Endothelial cell of umbilical vein (primary cell): ENCODE data around the gene CPA4. TPM values are rescaled to one million over a fixed set of nuclear protein-coding genes. Genes with fewer than 3 reads are reported as not detected.
A peak's percentile ranks its signal among the peaks of the same experiment; 100 is the strongest.

ENCODE experiments used
- BruUV-seq: library from RNA; stranded (reverse); fragments of 400-500 nt; replicated peaks from 2 replicates; lab custom pipeline; 2021; lab: Mats Ljungman, UMichigan
- CTCF ChIA-PET: fragments of 300-600, 350-600 bp; sonication (Branson Sonifier 250); formaldehyde crosslinking; loops from one replicate; lab custom pipeline; 2021; ENCODE audit warnings: antibody characterized with exemption, inconsistent platforms; lab: Charles Lee
- POLR2A ChIA-PET: fragments of 300-600, 350-600 bp; sonication (Branson Sonifier 250); formaldehyde crosslinking; loops from one replicate; lab custom pipeline; 2021; ENCODE audit warnings: antibody characterized with exemption, inconsistent platforms; lab: Charles Lee
- DNase-seq: peaks from one replicate; pipeline ENCODE4 v3.0.0-alpha.2; 2011; ENCODE audit warnings: low read depth, low spot score
- FAIRE-seq: peaks from 2 replicates; lab custom pipeline; 2011; peaks lifted over from hg19 to GRCh38; lab: Jason Lieb, UNC
- H2AFZ ChIP-seq: 2 replicates; pipeline ENCODE4 v1.6.0; 2012; ENCODE audit warnings: low read depth, low read length, control low read depth, inconsistent platforms
- H3K27ac ChIP-seq: 2 replicates; pipeline ENCODE4 v1.5.1; 2011; ENCODE audit warnings: low read depth, mild to moderate bottlenecking, control low read depth, low read length, moderate library complexity; ENCODE audit not compliant: insufficient read depth
- H3K27me3 ChIP-seq, 2 experiments: 2 replicates each; pipeline versions ENCODE4 v1.6.0 to v1.6.1; 2011; ENCODE audit warnings: low read length in 2 of 2, mixed read lengths in 1 of 2; ENCODE audit not compliant: control insufficient read depth in 2 of 2, insufficient read depth in 2 of 2
- H3K36me3 ChIP-seq, 2 experiments: 2 replicates in 1 of 2; 3 replicates in 1 of 2; pipeline ENCODE4 v1.5.1; 2011; ENCODE audit warnings: low read length in 2 of 2, mild to moderate bottlenecking in 1 of 2, moderate library complexity in 1 of 2; ENCODE audit not compliant: control insufficient read depth in 2 of 2, insufficient read depth in 2 of 2; ENCODE audit errors: extremely low read depth in 1 of 2
- H3K4me1 ChIP-seq: 3 replicates; pipeline ENCODE4 v1.5.1; 2011; ENCODE audit warnings: mild to moderate bottlenecking, low read length; ENCODE audit not compliant: control insufficient read depth, insufficient read depth; ENCODE audit errors: extremely low read depth
- H3K4me2 ChIP-seq: 2 replicates; pipeline ENCODE4 v1.6.1; 2011; ENCODE audit warnings: low read length, control low read depth, mixed read lengths; ENCODE audit not compliant: insufficient read depth
- H3K4me3 ChIP-seq, 3 experiments: fragments of 200-600 bp in 1 of 3; sonication (generic), shearing (Covaris generic) in 1 of 3; replicated peaks in 1 of 3; 2 replicates each; pipeline ENCODE4 v1.5.1; 2011 to 2016; ENCODE audit warnings: control low read depth in 3 of 3, low read length in 3 of 3, mild to moderate bottlenecking in 2 of 3, inconsistent platforms in 1 of 3, low read depth in 1 of 3, moderate library complexity in 1 of 3; ENCODE audit not compliant: insufficient read depth in 1 of 3
- H3K79me2 ChIP-seq: 2 replicates; pipeline ENCODE4 v1.6.0; 2012; ENCODE audit warnings: low read length, inconsistent platforms; ENCODE audit not compliant: control insufficient read depth, insufficient read depth
- H3K9ac ChIP-seq: replicated peaks from 2 replicates; pipeline ENCODE3; 2011; ENCODE audit warnings: low read length, control low read depth; ENCODE audit not compliant: insufficient read depth; ENCODE audit errors: extremely low read depth
- H3K9me1 ChIP-seq: replicated peaks from 3 replicates; pipeline ENCODE4 v1.6.0; 2011; ENCODE audit warnings: mild to moderate bottlenecking, low read length; ENCODE audit not compliant: control insufficient read depth, insufficient read depth; ENCODE audit errors: extremely low read depth
- H3K9me3 ChIP-seq: replicated peaks from 2 replicates; pipeline ENCODE4 v1.5.1; 2012; ENCODE audit warnings: low read length, inconsistent platforms; ENCODE audit not compliant: control insufficient read depth, insufficient read depth
- H4K20me1 ChIP-seq: replicated peaks from 2 replicates; pipeline ENCODE3; 2011; ENCODE audit warnings: mild to moderate bottlenecking, low read length; ENCODE audit not compliant: control insufficient read depth, insufficient read depth; ENCODE audit errors: extremely low read depth
- GATA2 ChIP-seq: IDR thresholded peaks from 2 replicates; pipeline ENCODE4 v1.7.0; 2011; ENCODE audit warnings: low read depth, mild to moderate bottlenecking, moderate library complexity, mixed read lengths, low read length; ENCODE audit not compliant: insufficient read length, insufficient read depth
- JUN ChIP-seq: IDR thresholded peaks from 2 replicates; pipeline ENCODE4 v1.6.1; 2011; ENCODE audit warnings: borderline replicate concordance, low read depth; ENCODE audit not compliant: insufficient read length, insufficient read depth
- MYC ChIP-seq: IDR thresholded peaks from one replicate; pipeline ENCODE4 v1.6.1; 2011; ENCODE audit warnings: mild to moderate bottlenecking, low read depth, low read length
- POLR2A ChIP-seq: IDR thresholded peaks from 2 replicates; pipeline ENCODE4 v1.6.1; 2012; ENCODE audit warnings: low read depth, mild to moderate bottlenecking, control low read depth, low read length
- dilution Hi-C: fragments of 300-500 bp; cut with MboI; formaldehyde crosslinking; loops from one replicate; pipeline ENCODE4 v1.15.0; 2019; ENCODE audit warnings: low sequenced_read_pairs; ENCODE audit not compliant: extremely low pct_ligation_motif_present
- intact Hi-C: fragments of 100-400 bp; cut with micrococcal nuclease; formaldehyde crosslinking; loops from one replicate; pipeline ENCODE4 v1.10.0; 2022
- polyA plus RNA-seq, 4 experiments: library from polyadenylated mRNA; depleted of rRNA in 3 of 4; stranded (reverse) in 3 of 4; unstranded in 1 of 4; fragments of >200 nt; gene quantifications; 2 replicates each; pipeline versions ENCODE4 v1.2.1 to v1.2.3, GENCODE V29; 2011 to 2012; ENCODE audit warnings: missing spikeins in 1 of 4
- total RNA-seq: library from RNA; stranded (reverse); gene quantifications from 2 replicates; pipeline ENCODE4 v1.2.3, GENCODE V29; 2021
- TF ChIP-seq, protein P1 (sequence below): IDR thresholded peaks from 2 replicates; pipeline ENCODE4 v1.6.1; 2011; ENCODE audit not compliant: insufficient read depth, insufficient read length

CPA4 gene
- total and polyA plus RNA-seq, 2 donors (not counting 3 experiments of a cell fraction or from before 2014, with no cell fraction given) = 0.36 TPM; not detected in 1

DNA sequence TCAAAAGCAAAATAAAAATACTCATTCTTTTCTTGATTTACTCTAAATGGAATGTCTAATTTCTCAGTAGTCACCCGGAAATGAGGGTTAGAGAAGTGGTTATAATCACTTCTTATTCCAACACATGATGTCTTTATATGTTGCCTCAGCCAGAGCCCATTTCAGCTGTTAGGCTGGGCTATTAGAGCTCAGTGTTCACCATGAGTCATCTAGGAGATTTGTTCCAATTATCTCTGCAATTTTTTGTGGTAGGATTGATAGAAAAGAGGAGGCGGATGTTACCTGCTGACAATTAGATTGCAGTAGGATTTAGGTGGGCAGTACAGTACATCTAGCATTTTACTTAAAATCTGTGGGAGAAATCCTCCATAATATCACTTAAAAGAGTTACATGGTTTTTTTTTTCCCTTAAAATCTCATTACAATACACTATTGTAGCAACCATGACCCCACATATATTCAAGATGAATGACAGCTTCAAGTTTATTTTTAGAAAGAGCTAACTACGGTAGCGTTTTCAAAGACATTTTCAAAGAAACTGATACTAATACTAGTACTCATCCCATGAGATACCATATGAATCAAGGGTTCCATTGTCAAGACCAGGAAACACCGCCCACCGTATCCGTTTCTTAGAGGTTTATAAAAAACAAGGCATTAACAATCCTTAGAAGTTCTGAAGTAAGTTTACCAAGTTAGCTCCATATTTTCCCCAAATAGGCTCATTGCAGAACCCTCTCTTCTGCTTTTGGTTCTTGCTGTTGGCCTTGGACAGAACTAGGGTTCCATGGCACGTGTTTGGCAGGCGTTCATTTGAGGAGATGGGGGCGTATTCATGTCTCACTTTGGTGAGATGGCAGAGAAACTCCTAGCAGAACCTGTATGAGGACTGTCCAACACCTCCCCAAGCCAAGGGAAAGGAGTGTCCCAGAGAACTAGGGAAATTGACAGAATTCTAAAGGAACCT is 15.9 kb upstream of the CPA4 start:
- Histone ChIP-seq H3K4me1 (peaks cover 2% of the 10 kb centered on the region), H2AFZ (no peak overlapping the region), H3K9me1 (no peaks in the 10 kb centered on the region), H3K79me2 (no peaks in the 10 kb centered on the region), H3K36me3 (no peaks in the 10 kb centered on the region), H3K4me2 (no peak overlapping the region), H3K9me3 (no peaks in the 10 kb centered on the region), H3K27ac (no peak overlapping the region), H3K9ac (no peak overlapping the region), H4K20me1 (no peaks in the 10 kb centered on the region), H3K27me3 (peaks cover 5 to 26% of the 10 kb centered on the region in 2 experiments), H3K4me3 (no peak overlapping the region)
- intact Hi-C loops (no loop called here), dilution Hi-C loops (no loop called here)
- no peak for DNase-seq
- peak; percentile 55 for FAIRE-seq
- ChIA-PET CTCF (interaction anchor here (0.7 to 2.1 kb wide), 9 partner anchors 8 to 481 kb away, joined by 3 to 8 read pairs (median 4); partner anchors contain the start of gene CPA4), POLR2A (no interaction called here)
- BruUV-seq = no TSS peak
- TF ChIP-seq, protein P1, sequence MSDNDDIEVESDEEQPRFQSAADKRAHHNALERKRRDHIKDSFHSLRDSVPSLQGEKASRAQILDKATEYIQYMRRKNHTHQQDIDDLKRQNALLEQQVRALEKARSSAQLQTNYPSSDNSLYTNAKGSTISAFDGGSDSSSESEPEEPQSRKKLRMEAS = no peak
- no peak for TF ChIP-seq GATA2
- no peak for TF ChIP-seq POLR2A
- TF ChIP-seq JUN = no peak
- TF ChIP-seq MYC = no peak
